ES-I3 (cell line): ENCODE results near the gene SH3BGRL2.
"Not testable (repeated sequence)": the region's sequence is repeated elsewhere in the genome, so short reads cannot be mapped to it uniquely, and the experiment has no call there.

Experiments used
- H3K36me3 ChIP-seq: 2 replicates; pipeline ENCODE4 v1.6.1; 2013; ENCODE audit warnings: mild to moderate bottlenecking, low read length, control low read depth, moderate library complexity; ENCODE audit not compliant: insufficient read depth
- H3K4me1 ChIP-seq: 2 replicates; pipeline ENCODE4 v1.6.1; 2013; ENCODE audit warnings: mild to moderate bottlenecking, control low read depth, low read length; ENCODE audit not compliant: insufficient read depth
- H3K9ac ChIP-seq: 2 replicates; pipeline ENCODE4 v1.6.1; 2013; ENCODE audit warnings: low read depth, mild to moderate bottlenecking, low read length, moderate library complexity
- H3K9me3 ChIP-seq: 2 replicates; pipeline ENCODE4 v1.6.1; 2013; ENCODE audit warnings: mild to moderate bottlenecking, low read length, moderate library complexity; ENCODE audit not compliant: control insufficient read depth, insufficient read depth

SH3BGRL2 gene

GRCh38 chr6:79608334-79609224 lies 22.6 kb upstream of the SH3BGRL2 start:
- no peak overlapping the region for H3K9ac ChIP-seq
- H3K9me3 ChIP-seq = no peaks in the 10 kb centered on the region
- no peaks in the 10 kb centered on the region for H3K36me3 ChIP-seq
- H3K4me1 ChIP-seq = no peaks in the 10 kb centered on the region

DNA sequence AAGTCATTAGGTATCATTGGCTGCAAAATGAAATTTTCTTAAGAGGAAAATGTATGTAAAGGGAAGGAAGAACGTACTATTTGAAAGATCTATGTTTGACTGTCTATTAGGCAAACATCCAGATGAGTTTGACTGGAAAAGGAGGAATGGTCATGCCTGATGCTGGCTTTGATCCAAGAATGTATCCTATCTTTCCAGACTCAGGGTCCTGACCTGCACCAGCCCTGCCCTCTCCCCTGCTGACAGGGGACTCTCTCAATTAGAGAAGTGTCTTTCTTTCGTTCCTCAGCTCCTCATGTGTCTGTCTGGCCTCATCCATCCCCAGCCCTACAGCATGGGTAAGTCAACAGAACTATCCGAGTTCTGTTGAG lies 21.9 kb upstream of the SH3BGRL2 start:
- Histone ChIP-seq H3K9ac (no peak overlapping the region), H3K36me3 (no peaks in the 10 kb centered on the region), H3K9me3 (no peaks in the 10 kb centered on the region), H3K4me1 (no peaks in the 10 kb centered on the region)

- no peaks in the 10 kb centered on the region for H3K9me3 ChIP-seq
- no peak overlapping the region for H3K9ac ChIP-seq
- 0 out of 2 replicates have a peak, but pooled peaks cover 3% of the 10 kb centered on the region for H3K4me1 ChIP-seq
- no peaks in the 10 kb centered on the region for H3K36me3 ChIP-seq
Measured at GRCh38 chr6:79610306-79611009, 20.7 kb upstream of the SH3BGRL2 start.

DNA sequence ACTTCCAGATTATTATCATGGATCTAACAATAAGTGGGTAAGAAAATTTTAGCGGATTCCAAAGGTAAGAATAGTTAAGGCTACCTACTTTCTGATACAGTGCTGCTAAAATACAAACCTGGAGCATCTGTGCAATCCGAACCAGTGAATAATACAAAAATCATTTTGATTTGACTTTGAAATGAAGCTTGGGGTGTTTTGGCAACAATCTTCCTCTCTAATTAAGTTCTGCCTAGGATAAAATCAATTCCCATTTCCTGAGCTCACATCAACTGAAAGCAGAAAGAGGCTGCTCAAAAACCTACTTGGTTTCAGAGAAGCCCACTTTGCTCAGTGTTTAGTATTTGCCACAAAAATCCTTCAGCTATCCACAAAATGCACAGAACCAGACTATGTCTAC lies 18.7 kb upstream of the SH3BGRL2 start:
- H3K9ac ChIP-seq = no peak overlapping the region
- peaks cover 6% of the 10 kb centered on the region; the same call in 1 of the 2 replicates for H3K4me1 ChIP-seq
- no peaks in the 10 kb centered on the region for H3K9me3 ChIP-seq
- no peaks in the 10 kb centered on the region for H3K36me3 ChIP-seq

DNA sequence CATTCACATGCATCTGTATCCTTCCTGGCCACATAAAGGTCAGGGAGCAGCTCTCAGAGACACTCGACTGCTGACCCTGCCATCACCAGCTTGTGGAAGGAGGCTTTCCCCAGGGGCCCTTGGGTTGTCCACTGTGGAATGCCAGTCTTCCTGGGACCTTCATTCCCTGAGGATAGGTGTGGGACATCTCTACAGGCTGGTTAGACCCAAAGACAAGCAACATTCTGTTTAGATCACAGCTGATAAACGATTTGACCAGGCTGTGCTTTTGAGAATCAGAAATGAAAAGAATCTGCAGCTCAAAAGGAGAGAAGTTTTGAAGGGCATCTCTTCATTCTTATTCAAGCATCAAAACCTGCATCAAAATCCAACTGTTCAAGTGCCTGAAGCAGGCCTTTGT lies 18.2 kb upstream of the SH3BGRL2 start:
- Histone ChIP-seq H3K36me3 (no peaks in the 10 kb centered on the region), H3K4me1 (peaks cover 6% of the 10 kb centered on the region; the same call in 1 of the 2 replicates), H3K9ac (no peak overlapping the region), H3K9me3 (no peaks in the 10 kb centered on the region)

DNA sequence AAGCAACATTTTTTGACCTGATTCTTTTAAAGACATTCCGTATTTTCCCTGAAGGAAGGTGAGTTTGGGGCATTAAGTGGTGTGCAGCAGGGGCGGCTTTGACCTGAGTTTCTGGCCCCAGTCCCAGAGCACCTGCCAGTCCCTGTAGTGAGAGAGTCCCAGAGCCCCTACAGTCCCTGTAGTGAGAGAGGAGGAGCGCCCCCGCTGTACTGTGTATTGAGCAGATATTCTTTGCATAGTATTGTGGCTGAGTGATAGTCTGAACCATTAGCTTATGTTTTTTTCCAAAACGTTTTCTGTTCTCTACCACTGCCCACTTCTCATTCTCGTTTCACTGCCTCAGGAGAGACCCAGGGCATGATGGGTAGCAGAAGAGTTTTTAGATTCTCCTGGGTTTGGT lies 17.2 kb upstream of the SH3BGRL2 start:
- H3K36me3 ChIP-seq = no peaks in the 10 kb centered on the region
- H3K9ac ChIP-seq = no peak overlapping the region
- no peaks in the 10 kb centered on the region for H3K9me3 ChIP-seq
- H3K4me1 ChIP-seq = peaks cover 6% of the 10 kb centered on the region; the same call in 1 of the 2 replicates

- Histone ChIP-seq H3K9ac (no peak overlapping the region), H3K9me3 (no peaks in the 10 kb centered on the region), H3K36me3 (no peaks in the 10 kb centered on the region), H3K4me1 (peaks cover 6% of the 10 kb centered on the region; the same call in 1 of the 2 replicates)
Measured at GRCh38 chr6:79614326-79615305, 16.5 kb upstream of the SH3BGRL2 start.

DNA sequence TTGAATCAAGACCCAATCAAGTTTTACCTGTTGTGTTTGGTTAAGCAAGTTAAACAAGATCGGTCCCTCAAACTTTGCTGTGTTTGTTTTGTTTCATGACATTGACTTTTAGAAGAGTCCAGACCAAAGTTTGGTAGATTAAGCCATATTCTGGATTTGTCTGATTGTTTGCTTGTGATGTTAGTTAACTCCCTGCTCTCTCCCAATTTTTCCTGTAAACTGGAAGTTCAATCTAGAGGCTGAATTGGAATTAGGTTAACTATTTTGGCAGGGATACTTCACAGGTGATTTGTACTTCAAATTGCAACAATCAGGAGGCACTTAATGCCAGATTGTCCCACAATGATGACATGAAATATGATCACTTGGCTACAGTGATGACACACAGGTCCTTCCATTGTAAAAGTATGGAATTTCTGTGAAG lies 13.6 kb upstream of the SH3BGRL2 start:
- Histone ChIP-seq H3K9ac (no peak overlapping the region), H3K36me3 (no peaks in the 10 kb centered on the region), H3K9me3 (no peaks in the 10 kb centered on the region), H3K4me1 (peaks cover 6% of the 10 kb centered on the region; the same call in 1 of the 2 replicates)

- H3K36me3 ChIP-seq, H3K4me1 ChIP-seq, H3K9me3 ChIP-seq, H3K9ac ChIP-seq: not testable (repeated sequence)
Measured at GRCh38 chr6:79618425-79618824, 12.7 kb upstream of the SH3BGRL2 start.

- Histone ChIP-seq H3K36me3 (no peaks in the 10 kb centered on the region), H3K4me1 (no peaks in the 10 kb centered on the region), H3K9me3 (no peaks in the 10 kb centered on the region), H3K9ac (no peak overlapping the region)
Measured at GRCh38 chr6:79621579-79621978, 9.6 kb upstream of the SH3BGRL2 start.

GRCh38 chr6:79622364-79622763 lies 8.8 kb upstream of the SH3BGRL2 start:
- H3K9ac ChIP-seq = no peak overlapping the region

GRCh38 chr6:79623106-79623505 lies 8.0 kb upstream of the SH3BGRL2 start:
- Histone ChIP-seq H3K9ac (no peak overlapping the region), H3K9me3 (no peaks in the 10 kb centered on the region), H3K36me3 (no peaks in the 10 kb centered on the region), H3K4me1 (no peaks in the 10 kb centered on the region)

More at GRCh38 chr6:79622364-79622763, 8.8 kb upstream of the SH3BGRL2 start:
- Histone ChIP-seq H3K9me3 (no peaks in the 10 kb centered on the region), H3K36me3 (no peaks in the 10 kb centered on the region), H3K4me1 (no peaks in the 10 kb centered on the region)

GRCh38 chr6:79625746-79626145 lies 5.4 kb upstream of the SH3BGRL2 start:
- Histone ChIP-seq H3K9ac (no peak overlapping the region), H3K9me3 (no peaks in the 10 kb centered on the region), H3K36me3 (no peaks in the 10 kb centered on the region), H3K4me1 (no peaks in the 10 kb centered on the region)

- H3K36me3 ChIP-seq = no peaks in the 10 kb centered on the region
- H3K4me1 ChIP-seq = no peaks in the 10 kb centered on the region
- H3K9me3 ChIP-seq = no peaks in the 10 kb centered on the region
- no peak overlapping the region for H3K9ac ChIP-seq
Measured at GRCh38 chr6:79626811-79627210, 4.3 kb upstream of the SH3BGRL2 start.
